HFFc6 (cell line): ENCODE measurements around the gene PPP6R3. TPM values are rescaled to one million over a fixed set of nuclear protein-coding genes. Genes with fewer than 3 reads are reported as not detected.

Experiments
- DNase-seq: peaks from one replicate; pipeline ENCODE4 v3.0.0-alpha.2; 2018
- H3K27ac Mint-ChIP-seq: 2 replicates; pipeline ENCODE4 v1.8.0; 2020; ENCODE audit warnings: mild to moderate bottlenecking, mixed read lengths
- H3K27me3 Mint-ChIP-seq: 2 replicates; pipeline ENCODE4 v1.8.0; 2021; ENCODE audit warnings: mild to moderate bottlenecking, moderate library complexity, mixed read lengths; ENCODE audit not compliant: insufficient read depth
- H3K36me3 Mint-ChIP-seq: 2 replicates; pipeline ENCODE4 v1.8.0; 2021; ENCODE audit warnings: low read depth, mixed read lengths
- H3K4me1 Mint-ChIP-seq: 2 replicates; pipeline ENCODE4 v1.8.0; 2020; ENCODE audit warnings: low read depth, mixed read lengths
- H3K4me3 Mint-ChIP-seq: 2 replicates; pipeline ENCODE4 v1.8.0; 2020; ENCODE audit warnings: mild to moderate bottlenecking, moderate library complexity, mixed read lengths
- H3K9me3 Mint-ChIP-seq: 2 replicates; pipeline ENCODE4 v1.8.0; 2020; ENCODE audit warnings: mild to moderate bottlenecking, mixed read lengths
- total RNA-seq, 6 experiments: library from RNA; stranded (reverse); fragmentation: NEBNext Ultra II Directional; extraction: Animal tissue kit (Norgen Biotek cat#: 25700); gene quantifications; 2 replicates in 1 of 6; 3 replicates in 5 of 6; pipeline ENCODE4 v1.2.3, GENCODE V29; 2021
- TF ChIP-seq, protein P1 (sequence below): fragments of 200-600 bp; sonication (generic); IDR thresholded peaks from 2 replicates; pipeline ENCODE4 v1.5.0; 2021; ENCODE audit warnings: antibody characterized with exemption, mild to moderate bottlenecking

PPP6R3 gene
- total RNA-seq, 6 experiments from 2014 or later = 62.5 to 72.0 (median 67.8) TPM

DNA sequence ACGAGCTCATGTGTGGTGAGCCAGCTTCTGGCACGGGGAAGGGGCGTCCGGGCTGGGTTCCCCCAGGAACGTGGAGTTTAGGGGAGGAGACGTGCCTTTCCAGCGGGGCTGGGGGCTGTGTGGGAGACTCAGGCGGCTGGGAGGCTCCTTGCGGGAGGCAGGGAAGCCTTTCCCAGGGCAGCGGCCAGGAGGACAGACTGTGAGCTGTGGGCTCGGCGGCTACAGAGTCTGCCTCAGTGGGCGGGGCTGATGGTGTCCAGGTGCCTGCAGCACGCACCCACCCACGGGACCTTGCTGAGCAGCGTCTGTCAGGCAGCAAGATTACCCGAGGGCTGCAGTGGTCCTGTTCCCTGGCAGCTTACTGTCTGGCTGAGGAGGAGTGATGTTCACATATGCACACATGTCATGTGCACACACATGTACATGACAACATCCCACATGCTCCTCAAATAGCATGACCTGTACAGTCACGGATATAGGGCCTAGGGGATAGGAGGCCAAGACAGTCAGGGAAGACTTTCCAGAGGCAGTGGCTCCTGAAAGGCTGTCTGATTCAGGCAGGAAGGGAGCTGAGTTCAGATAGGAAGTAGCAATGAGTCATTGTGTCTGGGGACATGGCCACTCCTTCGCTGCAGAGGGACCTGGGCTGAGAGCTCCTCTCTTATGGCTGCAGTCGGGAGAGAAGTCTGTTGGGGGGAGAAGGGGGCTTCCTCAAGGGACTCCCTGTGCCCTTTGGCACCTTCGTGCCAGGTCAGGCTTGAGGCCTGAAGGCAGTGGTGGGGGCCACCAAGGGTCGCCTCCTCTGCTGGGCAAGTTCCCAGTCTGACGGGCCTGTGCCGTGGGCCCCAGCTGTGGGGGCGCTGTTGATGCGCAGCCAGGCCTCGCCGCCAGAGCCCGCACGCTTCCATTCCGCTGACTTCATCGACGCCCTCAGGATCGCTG, 23.3 kb upstream of the PPP6R3 start:
- Mint-ChIP-seq H3K4me1 (peaks cover 17% of the 10 kb centered on the region), H3K36me3 (no peaks in the 10 kb centered on the region), H3K9me3 (no peaks in the 10 kb centered on the region), H3K27me3 (no peaks in the 10 kb centered on the region), H3K4me3 (no peak overlapping the region), H3K27ac (peak overlapping the region; percentile 64)
- TF ChIP-seq, protein P1, sequence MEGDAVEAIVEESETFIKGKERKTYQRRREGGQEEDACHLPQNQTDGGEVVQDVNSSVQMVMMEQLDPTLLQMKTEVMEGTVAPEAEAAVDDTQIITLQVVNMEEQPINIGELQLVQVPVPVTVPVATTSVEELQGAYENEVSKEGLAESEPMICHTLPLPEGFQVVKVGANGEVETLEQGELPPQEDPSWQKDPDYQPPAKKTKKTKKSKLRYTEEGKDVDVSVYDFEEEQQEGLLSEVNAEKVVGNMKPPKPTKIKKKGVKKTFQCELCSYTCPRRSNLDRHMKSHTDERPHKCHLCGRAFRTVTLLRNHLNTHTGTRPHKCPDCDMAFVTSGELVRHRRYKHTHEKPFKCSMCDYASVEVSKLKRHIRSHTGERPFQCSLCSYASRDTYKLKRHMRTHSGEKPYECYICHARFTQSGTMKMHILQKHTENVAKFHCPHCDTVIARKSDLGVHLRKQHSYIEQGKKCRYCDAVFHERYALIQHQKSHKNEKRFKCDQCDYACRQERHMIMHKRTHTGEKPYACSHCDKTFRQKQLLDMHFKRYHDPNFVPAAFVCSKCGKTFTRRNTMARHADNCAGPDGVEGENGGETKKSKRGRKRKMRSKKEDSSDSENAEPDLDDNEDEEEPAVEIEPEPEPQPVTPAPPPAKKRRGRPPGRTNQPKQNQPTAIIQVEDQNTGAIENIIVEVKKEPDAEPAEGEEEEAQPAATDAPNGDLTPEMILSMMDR = peak; percentile 9; the same call in 1 of the 2 replicates
- peak; percentile 65 for DNase-seq

DNA sequence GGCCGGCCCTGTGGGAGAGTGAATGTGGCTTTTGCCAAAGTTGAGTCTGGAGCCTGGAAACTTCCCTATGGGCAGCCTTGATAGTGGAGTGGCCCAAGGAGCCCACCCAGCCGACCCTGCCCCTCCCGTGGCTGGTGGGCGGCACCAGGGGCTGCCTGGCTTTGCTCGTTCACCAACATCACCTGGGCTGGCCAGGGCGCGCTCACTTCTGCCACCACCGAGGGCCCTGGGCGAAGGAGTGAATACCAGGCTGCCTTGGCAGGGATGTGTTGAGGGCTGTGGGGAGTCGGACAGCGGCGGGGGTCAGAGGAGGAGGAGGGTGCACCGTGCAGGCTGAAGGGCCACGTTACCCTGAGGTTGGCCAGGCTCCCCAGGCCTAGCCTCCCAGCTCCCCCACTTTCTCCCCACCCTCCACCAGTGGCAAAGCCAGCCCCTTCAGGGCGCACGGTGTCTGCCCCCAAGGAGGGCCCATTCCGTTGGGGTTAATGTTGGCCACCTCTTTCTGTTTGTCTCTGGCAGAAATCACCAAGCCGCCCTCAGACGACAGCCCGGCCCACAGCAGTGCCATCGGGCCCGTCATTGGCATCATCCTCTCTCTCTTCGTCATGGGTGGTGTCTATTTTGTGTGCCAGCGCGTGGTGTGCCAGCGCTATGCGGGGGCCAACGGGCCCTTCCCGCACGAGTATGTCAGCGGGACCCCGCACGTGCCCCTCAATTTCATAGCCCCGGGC, 22.5 kb upstream of the PPP6R3 start:
- H3K4me3 Mint-ChIP-seq = no peak overlapping the region
- DNase-seq = no peak
- H3K4me1 Mint-ChIP-seq = peaks cover 17% of the 10 kb centered on the region
- TF ChIP-seq, protein P1 = no peak
- no peaks in the 10 kb centered on the region for H3K36me3 Mint-ChIP-seq
- no peaks in the 10 kb centered on the region for H3K9me3 Mint-ChIP-seq
- no peak overlapping the region for H3K27ac Mint-ChIP-seq
- H3K27me3 Mint-ChIP-seq = no peaks in the 10 kb centered on the region

DNA sequence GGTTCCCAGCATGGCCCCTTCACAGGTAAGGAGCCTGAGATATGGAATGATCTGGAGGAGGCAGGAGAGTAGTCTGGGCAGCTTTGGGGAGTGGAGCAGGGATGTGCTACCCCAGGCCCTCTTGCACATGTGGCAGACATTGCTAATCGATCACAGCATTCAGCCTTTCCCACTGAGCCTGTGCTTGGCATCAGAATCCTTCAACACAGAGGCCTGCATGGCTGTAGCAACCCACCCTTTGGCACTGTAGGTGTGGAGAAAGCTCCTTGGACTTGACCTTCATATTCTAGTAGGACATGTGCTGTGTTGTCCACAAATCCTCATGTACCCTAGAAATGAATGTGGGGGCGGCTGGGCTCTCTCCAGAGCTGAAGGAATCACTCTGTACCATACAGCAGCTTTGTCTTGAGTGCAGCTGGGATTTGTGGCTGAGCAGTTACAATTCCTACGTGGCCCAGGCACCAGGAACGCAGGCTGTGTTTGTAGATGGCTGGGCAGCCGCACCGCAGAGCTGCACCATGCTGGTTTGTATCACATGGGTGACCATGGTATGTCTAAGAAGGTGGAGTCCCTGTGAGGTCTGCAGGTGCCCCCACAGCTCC, 21.8 kb upstream of the PPP6R3 start:
- Mint-ChIP-seq H3K4me3 (no peak overlapping the region), H3K9me3 (no peaks in the 10 kb centered on the region), H3K27ac (no peak overlapping the region), H3K27me3 (no peaks in the 10 kb centered on the region), H3K4me1 (peaks cover 17% of the 10 kb centered on the region), H3K36me3 (no peaks in the 10 kb centered on the region)
- TF ChIP-seq, protein P1 = no peak
- DNase-seq = no peak

DNA sequence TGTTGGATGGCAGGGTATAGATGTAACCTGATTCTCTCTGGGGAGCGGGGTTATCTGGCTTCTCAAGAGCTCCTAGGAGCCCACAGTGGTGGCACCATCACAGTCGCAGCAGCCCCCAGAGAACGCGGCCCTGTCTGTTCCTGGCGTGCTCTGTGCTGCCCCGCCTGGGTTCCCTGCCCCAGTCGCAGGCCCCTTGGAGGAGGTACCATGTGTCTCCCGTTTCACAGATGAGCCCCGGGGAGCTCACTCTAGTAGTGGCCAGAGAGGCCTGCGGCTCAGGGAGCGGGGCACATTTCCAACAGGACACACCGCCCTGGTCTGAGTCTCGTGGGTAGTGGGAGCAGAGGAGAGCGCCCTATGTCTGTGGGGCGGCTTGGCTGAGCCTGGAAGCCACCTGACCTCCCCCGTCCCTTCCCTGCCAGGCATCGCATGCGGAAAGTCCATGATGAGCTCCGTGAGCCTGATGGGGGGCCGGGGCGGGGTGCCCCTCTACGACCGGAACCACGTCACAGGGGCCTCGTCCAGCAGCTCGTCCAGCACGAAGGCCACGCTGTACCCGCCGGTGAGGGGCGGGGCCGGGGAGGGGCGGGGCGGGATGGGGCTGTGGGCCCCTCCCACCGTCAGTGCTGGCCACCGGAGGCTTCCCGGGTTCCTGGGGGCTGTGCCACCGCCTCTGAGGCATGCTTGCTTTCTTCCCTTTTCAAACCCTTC, 21.0 kb upstream of the PPP6R3 start:
- TF ChIP-seq, protein P1 = no peak
- Mint-ChIP-seq H3K4me3 (no peak overlapping the region), H3K27me3 (no peaks in the 10 kb centered on the region), H3K36me3 (no peaks in the 10 kb centered on the region), H3K27ac (no peak overlapping the region), H3K4me1 (peaks cover 17% of the 10 kb centered on the region), H3K9me3 (no peaks in the 10 kb centered on the region)
- no peak for DNase-seq

DNA sequence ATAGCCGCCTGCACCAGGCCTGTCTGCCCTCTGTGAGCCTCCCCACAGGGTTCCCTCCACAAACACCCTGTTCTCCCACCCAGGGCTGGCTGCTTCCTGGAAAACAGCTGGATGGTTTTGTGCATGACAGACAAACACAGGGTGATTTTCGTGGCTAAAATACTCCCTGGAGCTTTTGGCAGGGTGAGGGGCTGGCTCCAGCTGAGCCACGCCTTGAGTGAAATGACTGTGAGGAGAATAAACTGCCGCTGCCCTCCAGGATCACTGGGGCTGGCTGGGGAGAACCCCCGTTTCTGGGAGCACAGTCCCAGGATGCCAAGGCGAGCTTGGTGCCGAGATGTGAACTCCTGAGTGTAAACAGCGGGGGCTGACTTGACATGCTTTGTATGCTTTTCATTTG, 20.3 kb upstream of the PPP6R3 start:
- no peak overlapping the region for H3K4me3 Mint-ChIP-seq
- peaks cover 17% of the 10 kb centered on the region for H3K4me1 Mint-ChIP-seq
- H3K9me3 Mint-ChIP-seq = no peaks in the 10 kb centered on the region
- TF ChIP-seq, protein P1 = no peak
- no peak for DNase-seq
- no peak overlapping the region for H3K27ac Mint-ChIP-seq
- no peaks in the 10 kb centered on the region for H3K36me3 Mint-ChIP-seq
- no peaks in the 10 kb centered on the region for H3K27me3 Mint-ChIP-seq
